Central memory CD8-positive, alpha-beta T cell (primary cell): ENCODE measurements around the gene IBA57.
A peak's percentile ranks its signal among the peaks of the same experiment; 100 is the strongest.
"Not testable (repeated sequence)": the region's sequence is repeated elsewhere in the genome, so short reads cannot be mapped to it uniquely, and the experiment has no call there.

Experiments used
- ATAC-seq: fragments of 150-1000 bp; cut with Tn5 transposase; replicated peaks from 2 replicates; pipeline ENCODE4 v1.10.0; 2022; ENCODE audit warnings: mild to moderate bottlenecking, moderate FRiP score, moderate number of reproducible peaks; ENCODE audit not compliant: poor library complexity, severe bottlenecking; ENCODE audit errors: extremely low read depth
- DNase-seq, 2 donors: peaks; one replicate each; pipeline ENCODE4 v3.0.0; 2021; ENCODE audit warnings: low spot score in 2 of 2
- H3K27ac Mint-ChIP-seq: one replicate; pipeline ENCODE4 v1.8.0; 2022; ENCODE audit warnings: low read depth, mild to moderate bottlenecking, moderate library complexity, mixed read lengths
- H3K27me3 Mint-ChIP-seq: one replicate; pipeline ENCODE4 v1.8.0; 2022; ENCODE audit warnings: mixed read lengths
- H3K36me3 Mint-ChIP-seq: one replicate; pipeline ENCODE4 v1.8.0; 2022; ENCODE audit warnings: mild to moderate bottlenecking, moderate library complexity, mixed read lengths; ENCODE audit not compliant: insufficient read depth
- H3K4me1 Mint-ChIP-seq: one replicate; pipeline ENCODE4 v1.8.0; 2022; ENCODE audit warnings: mixed read lengths
- H3K4me3 Mint-ChIP-seq: one replicate; pipeline ENCODE4 v1.8.0; 2022; ENCODE audit warnings: mild to moderate bottlenecking, moderate library complexity, mixed read lengths
- H3K9me3 Mint-ChIP-seq: one replicate; pipeline ENCODE4 v1.8.0; 2022; ENCODE audit warnings: mixed read lengths

The IBA57 gene

DNA sequence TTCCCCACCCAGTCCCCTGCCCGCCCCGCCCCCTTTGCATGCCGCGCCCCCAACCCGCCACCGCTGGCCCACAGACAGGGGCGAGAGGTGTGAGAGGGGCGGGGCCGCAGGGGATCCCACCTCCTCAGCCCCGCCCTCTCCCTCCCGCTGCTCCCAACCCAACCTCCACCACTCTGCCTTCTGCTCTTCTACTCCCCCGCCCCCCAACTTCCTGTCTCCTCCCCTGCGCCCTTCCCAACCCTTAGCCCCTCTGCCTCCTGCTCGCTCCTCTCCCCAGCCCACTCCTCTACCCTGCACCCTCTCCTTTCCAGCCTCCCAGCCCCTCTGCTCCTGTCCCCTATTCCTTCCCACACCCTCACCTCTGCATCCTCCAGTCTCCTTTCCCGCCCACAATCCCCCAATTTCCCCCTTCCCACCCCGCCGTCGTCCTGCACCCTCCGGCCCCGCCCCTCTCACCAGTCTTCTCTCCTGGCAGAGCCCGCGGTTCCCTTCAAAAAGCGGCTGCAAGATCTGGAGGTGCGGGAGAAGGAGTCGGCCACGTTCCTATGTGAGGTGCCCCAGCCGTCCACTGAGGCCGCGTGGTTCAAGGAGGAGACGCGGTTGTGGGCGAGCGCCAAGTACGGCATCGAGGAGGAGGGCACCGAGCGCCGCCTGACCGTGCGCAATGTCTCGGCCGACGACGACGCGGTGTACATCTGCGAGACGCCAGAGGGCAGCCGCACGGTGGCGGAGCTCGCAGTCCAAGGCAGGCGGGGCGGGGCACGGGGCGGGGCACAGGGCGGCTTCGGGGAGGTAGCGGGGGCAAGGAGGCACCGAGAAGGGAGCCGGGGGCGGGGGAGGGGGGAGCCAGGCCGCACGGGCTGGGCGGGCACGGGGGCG is 47.6 kb downstream of the IBA57 start:
- Mint-ChIP-seq H3K4me1 (no peaks in the 10 kb centered on the region), H3K27me3 (no peaks in the 10 kb centered on the region), H3K27ac (peak overlapping the region; percentile 22), H3K9me3 (no peaks in the 10 kb centered on the region), H3K36me3 (peaks cover 4% of the 10 kb centered on the region), H3K4me3 (peak overlapping the region; percentile 80)
- DNase-seq = peak; percentile 66 to 71
- peak; percentile 96 for ATAC-seq

DNA sequence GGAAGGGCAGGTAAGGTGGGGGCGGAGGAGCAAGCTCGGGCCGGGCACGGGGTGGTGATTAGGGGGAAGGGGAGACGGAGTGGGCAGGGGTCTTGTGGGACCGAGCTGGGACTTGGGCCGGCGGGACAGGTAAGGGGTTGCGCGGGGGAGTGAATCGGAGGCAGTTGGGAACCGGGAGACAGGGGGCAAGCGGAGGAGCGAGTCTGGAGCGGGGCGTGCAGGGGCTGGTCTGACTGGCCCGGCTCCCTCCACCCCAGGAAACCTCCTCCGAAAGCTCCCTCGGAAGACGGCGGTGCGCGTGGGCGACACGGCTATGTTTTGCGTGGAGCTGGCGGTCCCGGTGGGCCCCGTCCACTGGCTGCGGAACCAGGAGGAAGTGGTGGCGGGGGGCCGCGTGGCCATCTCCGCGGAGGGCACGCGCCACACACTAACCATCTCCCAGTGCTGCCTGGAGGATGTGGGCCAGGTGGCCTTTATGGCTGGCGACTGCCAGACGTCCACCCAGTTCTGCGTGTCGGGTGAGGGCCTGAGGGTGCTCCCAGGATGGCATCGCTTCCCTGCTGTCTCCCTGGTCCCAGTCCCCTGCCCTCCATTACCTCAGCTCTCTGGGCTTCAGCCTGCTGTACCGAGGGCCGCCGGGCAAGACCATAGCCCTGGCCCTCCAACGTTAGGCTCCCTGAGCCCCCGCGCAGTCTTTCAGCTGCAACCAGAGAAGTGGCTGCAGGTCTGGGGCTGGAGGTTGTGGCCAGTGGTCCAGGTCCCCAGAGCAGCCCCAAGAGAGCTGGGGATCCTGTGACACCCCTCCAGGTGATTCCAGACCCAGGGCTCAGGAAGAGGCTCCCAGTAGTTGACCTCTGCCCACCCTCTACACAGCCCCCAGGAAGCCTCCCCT is 48.6 kb downstream of the IBA57 start:
- H3K27ac Mint-ChIP-seq = no peak overlapping the region
- H3K27me3 Mint-ChIP-seq = no peaks in the 10 kb centered on the region
- no peak for ATAC-seq
- no peak for DNase-seq
- H3K4me3 Mint-ChIP-seq = peak overlapping the region; percentile 80
- H3K36me3 Mint-ChIP-seq = peaks cover 4% of the 10 kb centered on the region
- no peaks in the 10 kb centered on the region for H3K4me1 Mint-ChIP-seq
- no peaks in the 10 kb centered on the region for H3K9me3 Mint-ChIP-seq

DNA sequence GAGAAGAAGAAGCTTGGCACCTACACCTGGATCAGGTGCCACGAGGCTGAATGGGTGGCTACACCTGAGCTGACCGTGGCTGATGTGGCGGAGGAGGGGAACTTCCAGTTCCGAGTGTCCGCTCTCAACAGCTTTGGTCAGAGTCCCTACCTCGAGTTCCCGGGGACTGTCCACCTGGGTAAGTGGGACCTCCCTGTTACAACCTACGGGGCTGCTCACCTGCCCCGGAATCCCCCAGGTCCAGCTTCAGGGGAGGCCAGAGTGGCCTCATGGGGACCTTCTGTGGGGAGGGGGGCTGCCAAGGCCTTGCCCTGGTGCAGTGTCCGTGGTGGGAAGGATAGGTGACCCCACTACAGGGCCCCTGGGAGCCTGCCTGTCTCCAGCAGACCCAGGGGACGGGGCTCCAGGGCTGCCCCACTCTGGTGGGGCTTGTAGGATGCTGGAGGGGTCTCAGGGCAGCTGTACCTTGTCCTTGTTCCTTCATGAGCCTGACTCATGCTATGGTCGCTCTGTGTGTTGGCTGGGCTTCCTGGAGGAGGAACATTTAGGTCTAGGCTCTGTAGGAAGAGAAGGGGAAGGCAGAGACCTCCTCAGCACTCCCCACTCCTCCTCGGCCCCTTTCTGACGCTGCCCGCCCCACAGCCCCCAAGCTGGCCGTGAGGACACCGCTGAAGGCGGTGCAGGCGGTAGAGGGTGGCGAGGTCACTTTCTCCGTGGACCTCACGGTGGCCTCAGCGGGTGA is 49.5 kb downstream of the IBA57 start:
- Mint-ChIP-seq H3K27ac (no peak overlapping the region), H3K4me1 (no peaks in the 10 kb centered on the region), H3K4me3 (peak overlapping the region; percentile 80), H3K27me3 (no peaks in the 10 kb centered on the region), H3K9me3 (no peaks in the 10 kb centered on the region), H3K36me3 (peaks cover 4% of the 10 kb centered on the region)
- ATAC-seq (no peak), DNase-seq (no peak)

DNA sequence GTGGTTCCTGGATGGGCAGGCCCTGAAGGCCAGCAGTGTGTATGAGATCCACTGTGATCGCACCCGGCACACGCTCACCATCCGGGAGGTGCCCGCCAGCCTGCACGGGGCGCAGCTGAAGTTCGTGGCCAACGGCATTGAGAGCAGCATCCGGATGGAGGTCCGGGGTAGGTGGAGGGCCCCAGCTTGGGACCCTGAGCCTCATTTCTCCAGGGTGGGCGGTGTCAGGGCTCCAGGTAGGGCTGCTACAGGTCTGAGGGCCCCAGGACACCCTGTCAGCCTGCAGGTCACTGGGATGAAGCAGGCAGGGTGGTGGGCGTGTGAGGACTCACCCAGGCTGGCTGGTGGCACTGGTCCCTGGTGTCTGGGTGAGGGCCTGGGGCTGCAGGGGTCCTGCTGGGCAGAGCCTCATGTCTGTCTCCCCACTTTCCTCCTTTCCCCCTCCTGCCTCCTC is 50.1 kb downstream of the IBA57 start:
- DNase-seq (no peak), ATAC-seq (no peak)
- H3K27ac Mint-ChIP-seq = no peak overlapping the region
- no peaks in the 10 kb centered on the region for H3K4me1 Mint-ChIP-seq
- H3K9me3 Mint-ChIP-seq = no peaks in the 10 kb centered on the region
- no peaks in the 10 kb centered on the region for H3K27me3 Mint-ChIP-seq
- peaks cover 4% of the 10 kb centered on the region for H3K36me3 Mint-ChIP-seq
- H3K4me3 Mint-ChIP-seq = no peak overlapping the region

DNA sequence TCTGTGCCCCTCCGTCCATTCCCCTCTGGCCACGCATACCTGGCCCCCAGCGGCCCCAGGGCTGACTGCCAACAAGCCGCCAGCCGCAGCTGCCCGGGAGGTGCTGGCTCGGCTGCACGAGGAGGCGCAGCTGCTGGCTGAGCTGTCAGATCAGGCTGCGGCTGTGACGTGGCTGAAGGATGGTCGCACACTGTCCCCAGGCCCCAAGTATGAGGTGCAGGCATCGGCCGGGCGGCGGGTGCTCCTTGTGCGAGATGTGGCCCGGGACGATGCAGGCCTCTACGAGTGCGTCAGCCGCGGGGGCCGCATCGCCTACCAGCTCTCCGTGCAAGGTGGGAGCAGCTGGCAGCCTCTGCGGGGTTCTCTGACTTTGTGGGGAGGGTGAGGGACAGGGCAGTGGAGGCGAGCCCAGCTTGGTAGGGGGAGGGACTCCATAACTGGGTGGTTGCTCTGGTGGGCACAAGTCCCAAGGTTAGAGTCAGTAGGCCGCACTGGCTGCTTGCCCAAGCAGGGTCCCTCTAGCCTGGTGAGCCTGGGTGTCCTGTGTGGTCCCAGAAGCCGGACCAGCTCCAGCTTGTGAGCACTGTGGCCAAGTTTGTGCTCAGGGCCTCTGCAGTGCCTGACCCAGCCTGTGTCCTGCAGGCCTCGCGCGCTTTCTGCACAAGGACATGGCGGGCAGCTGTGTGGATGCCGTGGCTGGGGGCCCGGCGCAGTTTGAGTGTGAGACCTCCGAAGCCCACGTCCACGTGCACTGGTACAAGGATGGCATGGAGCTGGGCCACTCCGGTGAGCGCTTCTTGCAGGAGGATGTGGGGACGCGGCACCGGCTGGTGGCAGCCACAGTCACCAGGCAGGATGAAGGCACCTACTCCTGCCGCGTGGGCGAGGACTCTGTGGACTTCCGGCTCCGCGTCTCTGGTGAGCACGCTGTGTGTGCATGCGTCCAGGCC is 51.0 kb downstream of the IBA57 start:
- Mint-ChIP-seq H3K27ac (no peak overlapping the region), H3K36me3 (peaks cover 4% of the 10 kb centered on the region), H3K27me3 (no peaks in the 10 kb centered on the region), H3K4me1 (no peaks in the 10 kb centered on the region), H3K9me3 (no peaks in the 10 kb centered on the region), H3K4me3 (no peak overlapping the region)
- DNase-seq = no peak
- no peak for ATAC-seq

DNA sequence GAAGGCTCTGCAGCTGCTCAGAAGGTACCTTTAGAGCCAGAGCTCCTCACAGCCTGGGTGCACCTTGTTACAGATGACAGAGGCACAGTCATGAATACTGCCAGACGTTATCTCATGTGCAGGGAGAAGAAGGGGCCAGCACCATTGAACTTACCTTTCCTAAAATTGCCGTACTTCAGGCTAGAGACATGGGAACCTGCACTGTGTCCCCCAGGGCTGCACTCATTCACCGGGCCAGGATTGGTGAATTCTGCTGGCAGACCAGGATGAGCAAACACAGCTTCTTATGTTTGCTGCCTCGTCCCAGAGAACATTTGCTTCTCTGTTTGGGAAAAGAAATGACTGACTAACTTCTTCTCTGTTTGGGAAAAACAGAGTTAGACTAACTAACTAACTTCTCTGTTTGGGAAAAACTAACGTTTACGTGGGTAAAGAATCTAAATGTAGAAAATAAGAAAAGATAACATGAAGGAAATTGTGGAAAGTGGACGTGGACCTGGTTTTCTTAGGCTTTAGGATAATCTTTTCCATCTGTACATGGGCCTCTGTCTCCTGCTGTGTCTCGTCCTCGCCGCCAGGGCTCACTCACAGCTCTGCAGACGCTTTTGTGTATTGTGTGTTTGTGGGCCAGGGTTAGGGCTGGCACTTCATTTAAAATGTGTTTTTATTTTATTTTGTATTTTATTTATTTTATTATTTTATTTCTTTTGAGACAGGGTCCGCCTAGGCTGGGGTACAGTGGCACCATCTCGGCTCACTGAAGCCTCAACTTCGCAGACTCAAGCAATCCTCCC is 52.1 kb downstream of the IBA57 start:
- Mint-ChIP-seq H3K4me1 (no peaks in the 10 kb centered on the region), H3K4me3 (no peak overlapping the region), H3K36me3 (peaks cover 4% of the 10 kb centered on the region), H3K27ac (no peak overlapping the region), H3K27me3 (no peaks in the 10 kb centered on the region), H3K9me3 (no peaks in the 10 kb centered on the region)
- ATAC-seq = no peak
- no peak for DNase-seq

DNA sequence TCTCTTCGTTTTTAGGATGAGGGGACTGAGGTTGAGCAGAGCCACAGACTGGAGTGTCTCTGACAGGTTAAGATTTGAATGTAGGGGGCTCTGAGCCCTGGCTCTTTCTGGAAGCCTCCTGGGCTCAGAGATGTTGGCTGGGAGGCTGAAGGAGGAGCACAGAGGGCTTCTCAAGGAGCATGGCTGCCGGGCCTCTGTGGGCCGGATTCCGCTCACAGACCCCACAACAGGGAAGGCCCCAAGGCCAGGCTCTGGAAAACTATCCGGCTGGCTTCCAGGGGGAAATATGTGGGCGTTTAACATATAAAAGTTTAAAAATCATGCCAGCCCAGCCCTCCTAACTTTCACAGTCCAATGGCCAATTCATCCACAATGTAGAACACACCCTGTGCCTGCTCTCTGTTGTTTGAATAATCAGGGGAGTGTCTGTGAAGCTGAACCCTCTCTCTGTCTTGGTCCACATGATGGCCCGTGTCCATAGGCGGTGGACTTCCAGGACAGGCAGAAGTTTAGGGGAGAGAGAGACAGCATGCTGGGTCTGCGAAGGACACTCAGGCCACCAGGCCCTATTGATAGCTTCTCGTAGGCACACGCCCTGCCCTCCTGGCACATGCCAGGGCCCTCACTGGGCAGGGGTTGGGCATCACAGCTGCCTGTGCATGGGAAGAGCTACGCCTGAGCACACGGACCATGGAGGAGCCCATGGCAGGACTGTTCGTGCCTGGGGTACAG is 53.1 kb downstream of the IBA57 start:
- ATAC-seq = no peak
- Mint-ChIP-seq H3K36me3 (peaks cover 3% of the 10 kb centered on the region), H3K27ac (no peak overlapping the region), H3K9me3 (no peaks in the 10 kb centered on the region), H3K27me3 (no peaks in the 10 kb centered on the region), H3K4me1 (no peaks in the 10 kb centered on the region), H3K4me3 (no peak overlapping the region)
- DNase-seq = no peak

DNA sequence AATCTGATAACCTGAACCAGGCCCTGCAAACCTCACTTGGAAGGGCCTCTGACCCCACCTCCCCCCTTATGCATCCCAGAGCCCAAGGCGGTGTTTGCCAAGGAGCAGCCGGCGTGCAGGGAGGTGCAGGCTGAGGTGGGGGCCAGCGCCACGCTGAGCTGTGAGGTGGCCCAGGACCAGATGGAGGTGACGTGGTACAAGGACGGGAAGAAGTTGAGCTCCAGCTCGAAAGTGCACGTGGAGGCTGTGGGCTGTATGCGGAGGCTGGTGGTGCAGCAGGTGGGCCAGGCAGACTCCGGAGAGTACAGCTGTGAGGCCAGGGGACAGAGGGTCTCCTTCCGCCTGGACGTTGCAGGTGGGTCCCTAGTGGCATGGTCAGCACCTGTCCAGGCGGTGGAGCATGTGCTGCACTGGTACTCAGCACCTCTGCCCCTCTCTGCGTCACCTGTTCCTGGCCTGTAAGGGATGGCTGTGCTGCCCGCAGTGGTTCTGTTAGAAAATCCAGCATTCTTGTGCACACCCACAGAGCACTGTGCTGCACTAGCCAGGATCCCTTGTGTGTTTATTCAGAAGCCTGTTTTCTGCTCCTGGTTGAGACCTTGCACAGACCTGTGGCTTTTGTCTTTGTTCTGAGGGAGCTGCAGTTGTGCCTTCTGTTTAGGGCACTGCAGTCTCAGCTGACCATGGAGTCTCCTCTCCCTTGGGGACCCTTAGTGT is 53.8 kb downstream of the IBA57 start:
- no peak overlapping the region for H3K4me3 Mint-ChIP-seq
- ATAC-seq (no peak), DNase-seq (no peak)
- H3K27me3 Mint-ChIP-seq = no peaks in the 10 kb centered on the region
- no peaks in the 10 kb centered on the region for H3K4me1 Mint-ChIP-seq
- no peak overlapping the region for H3K27ac Mint-ChIP-seq
- H3K36me3 Mint-ChIP-seq = peaks cover 2% of the 10 kb centered on the region
- no peaks in the 10 kb centered on the region for H3K9me3 Mint-ChIP-seq

DNA sequence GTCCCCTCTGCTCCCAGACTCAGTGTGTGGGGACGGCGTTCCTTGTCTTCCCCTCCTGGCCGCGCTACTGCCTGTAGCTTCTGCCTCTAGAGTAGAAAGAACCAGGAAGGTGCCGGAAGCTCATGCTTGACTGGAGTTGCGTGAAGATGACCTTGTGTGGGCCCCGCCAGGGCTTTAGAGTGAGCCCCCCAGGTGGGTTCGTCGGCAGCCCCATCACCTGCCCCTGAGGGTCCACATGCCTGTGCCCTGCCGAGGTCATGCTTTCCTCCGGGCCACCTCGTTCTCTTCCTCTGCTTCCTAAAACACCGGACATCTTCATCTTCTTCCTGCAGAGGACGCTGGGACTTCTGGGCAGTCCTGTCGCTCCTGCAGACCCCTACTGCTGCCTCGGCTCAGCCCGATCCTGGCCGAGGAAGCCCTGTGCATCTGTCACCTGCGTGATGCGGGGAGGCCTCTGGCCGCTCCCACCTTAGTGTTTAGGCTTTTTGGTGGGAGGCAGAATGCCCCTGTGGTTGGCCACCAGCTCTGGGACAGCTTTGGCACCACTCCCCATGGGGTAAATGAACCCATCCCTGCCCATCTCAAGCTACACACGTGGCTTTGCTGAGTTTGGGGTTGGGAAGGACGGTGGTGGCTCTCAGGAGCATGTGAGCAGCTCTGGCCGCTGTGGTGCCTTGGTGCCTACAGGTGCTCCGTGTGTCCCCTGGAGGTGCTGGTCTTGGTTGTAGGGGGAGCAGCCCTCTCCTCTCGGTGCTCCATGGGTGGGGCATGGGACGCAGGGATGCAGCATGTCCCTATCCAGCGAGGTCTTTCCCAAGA is 54.6 kb downstream of the IBA57 start:
- ATAC-seq = no peak
- DNase-seq = no peak
- H3K27ac Mint-ChIP-seq = no peak overlapping the region
- H3K4me3 Mint-ChIP-seq = no peak overlapping the region
- no peaks in the 10 kb centered on the region for H3K4me1 Mint-ChIP-seq
- no peaks in the 10 kb centered on the region for H3K27me3 Mint-ChIP-seq
- H3K36me3 Mint-ChIP-seq = peaks cover 2% of the 10 kb centered on the region
- H3K9me3 Mint-ChIP-seq = no peaks in the 10 kb centered on the region

DNA sequence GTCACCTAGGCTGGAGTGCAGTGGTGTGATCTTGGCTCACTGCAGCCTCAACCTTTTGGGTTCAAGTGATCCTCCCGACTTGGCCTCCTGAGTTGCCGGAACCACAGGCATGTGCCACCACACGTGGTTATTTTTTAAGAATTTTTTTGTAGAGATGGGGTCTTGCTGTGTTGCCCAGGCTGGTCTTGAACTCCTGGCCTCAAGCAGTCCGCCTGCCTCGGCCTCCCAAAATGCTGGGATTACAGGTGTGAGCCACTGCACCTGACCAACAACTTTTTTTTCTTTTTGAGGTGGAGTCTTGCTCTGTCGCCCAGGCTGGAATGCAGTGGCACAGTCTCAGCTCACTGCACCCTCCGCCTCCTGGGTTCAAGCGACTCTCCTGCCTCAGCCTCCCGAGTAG is 55.5 kb downstream of the IBA57 start:
- ATAC-seq, H3K36me3 Mint-ChIP-seq: not testable (repeated sequence)

More for the DNA sequence above, 55.5 kb downstream of the IBA57 start:
- DNase-seq, H3K27me3 Mint-ChIP-seq, H3K4me1 Mint-ChIP-seq, H3K9me3 Mint-ChIP-seq, H3K27ac Mint-ChIP-seq, H3K4me3 Mint-ChIP-seq: not testable (repeated sequence)
